Neural cell (in vitro differentiated cells): ENCODE measurements around the gene TRMT61B. TPM values are rescaled to one million over a fixed set of nuclear protein-coding genes. Genes with fewer than 3 reads are reported as not detected.

ENCODE experiments used
- H2AFZ ChIP-seq: fragments of 200-600, 300-800 bp; sonication (generic), shearing (Covaris generic); 2 replicates; pipeline ENCODE4 v1.6.0; 2014; ENCODE audit warnings: low read depth, mild to moderate bottlenecking, antibody characterized with exemption, low read length, moderate library complexity
- H3F3A ChIP-seq: fragments of 200-600 bp; shearing (Covaris generic); 2 replicates; pipeline ENCODE4 v1.6.1; 2016; ENCODE audit warnings: mild to moderate bottlenecking, moderate library complexity, mixed read lengths, antibody characterized with exemption, low read length; ENCODE audit not compliant: insufficient read depth, poor library complexity, severe bottlenecking
- H3K27ac ChIP-seq: fragments of 200-600, 300-800 bp; sonication (generic), shearing (Covaris generic); 2 replicates; pipeline ENCODE4 v1.5.1; 2014; ENCODE audit warnings: mild to moderate bottlenecking, low read length, moderate library complexity
- H3K27me3 ChIP-seq: fragments of 300-800, 200-600 bp; sonication (generic), shearing (Covaris generic); 2 replicates; pipeline ENCODE4 v1.6.0; 2014; ENCODE audit warnings: mild to moderate bottlenecking, low read depth, low read length, moderate library complexity; ENCODE audit not compliant: insufficient read depth
- H3K36me3 ChIP-seq: fragments of 300-800, 200-600 bp; sonication (generic), shearing (Covaris generic); 2 replicates; pipeline ENCODE4 v1.5.1; 2014; ENCODE audit warnings: mild to moderate bottlenecking, antibody characterized with exemption, low read length, moderate library complexity; ENCODE audit not compliant: insufficient read depth
- H3K4me2 ChIP-seq: fragments of 300-800, 200-600 bp; sonication (generic), shearing (Covaris generic); 2 replicates; pipeline ENCODE4 v1.6.0; 2014; ENCODE audit warnings: mild to moderate bottlenecking, low read length
- H3K4me3 ChIP-seq: fragments of 300-800, 200-600 bp; sonication (generic), shearing (Covaris generic); 2 replicates; pipeline ENCODE4 v1.5.1; 2014; ENCODE audit warnings: mild to moderate bottlenecking, low read length, moderate library complexity
- H3K79me2 ChIP-seq: fragments of 200-600 bp; shearing (Covaris generic); replicated peaks from 2 replicates; pipeline ENCODE4 v1.6.0; 2014; ENCODE audit warnings: mild to moderate bottlenecking, low read length, moderate library complexity; ENCODE audit not compliant: insufficient read depth
- H3K9ac ChIP-seq: fragments of 300-800, 200-600 bp; sonication (generic), shearing (Covaris generic); 2 replicates; pipeline ENCODE4 v1.6.1; 2016; ENCODE audit warnings: mild to moderate bottlenecking, low read length, mixed read lengths
- H3K9me2 ChIP-seq: fragments of 200-600 bp; shearing (Covaris generic); 2 replicates; pipeline ENCODE4 v1.6.1; 2016; ENCODE audit warnings: mild to moderate bottlenecking, low read length, mixed read lengths; ENCODE audit not compliant: insufficient read depth
- H3K9me3 ChIP-seq: fragments of 200-600, 300-800 bp; sonication (generic), shearing (Covaris generic); 2 replicates; pipeline ENCODE4 v1.6.1; 2016; ENCODE audit warnings: mild to moderate bottlenecking, mixed run types, low read length, moderate library complexity, mixed read lengths
- H4K20me1 ChIP-seq: fragments of 200-600 bp; shearing (Covaris generic); 2 replicates; pipeline ENCODE4 v1.6.1; 2016; ENCODE audit warnings: mild to moderate bottlenecking, mixed run types; ENCODE audit not compliant: insufficient read depth
- CTCF ChIP-seq: fragments of 450-650 bp; IDR thresholded peaks from 2 replicates; pipeline ENCODE4 v1.5.1; 2014; ENCODE audit warnings: antibody characterized with exemption, mild to moderate bottlenecking, moderate library complexity; ENCODE audit not compliant: poor library complexity, severe bottlenecking
- EP300 ChIP-seq: fragments of 450-650 bp; conservative IDR thresholded peaks from 2 replicates; pipeline ENCODE4 v1.6.1; 2014; ENCODE audit warnings: antibody characterized with exemption, mild to moderate bottlenecking, moderate library complexity; ENCODE audit not compliant: poor library complexity, severe bottlenecking
- EZH2 ChIP-seq: fragments of 200-600, 300-800 bp; shearing (Covaris generic), sonication (generic); IDR thresholded peaks from 2 replicates; pipeline ENCODE4 v1.6.1; 2014; ENCODE audit warnings: antibody characterized with exemption, low read length, borderline replicate concordance, mild to moderate bottlenecking; ENCODE audit not compliant: insufficient read depth, poor library complexity, severe bottlenecking
- MXI1 ChIP-seq: fragments of 450-650 bp; conservative IDR thresholded peaks from 2 replicates; pipeline ENCODE4 v1.6.1; 2014; ENCODE audit warnings: antibody characterized with exemption, mild to moderate bottlenecking; ENCODE audit not compliant: poor library complexity, severe bottlenecking
- POLR2AphosphoS5 ChIP-seq: IDR thresholded peaks from 2 replicates; pipeline ENCODE4 v1.6.1; 2012
- RAD21 ChIP-seq: fragments of 450-650 bp; conservative IDR thresholded peaks from 2 replicates; pipeline ENCODE4 v1.6.1; 2014; ENCODE audit warnings: antibody characterized with exemption, mild to moderate bottlenecking, moderate library complexity
- REST ChIP-seq: IDR thresholded peaks from 2 replicates; pipeline ENCODE4 v1.6.1; 2012; ENCODE audit warnings: borderline replicate concordance
- SMC3 ChIP-seq: fragments of 450-650 bp; conservative IDR thresholded peaks from 2 replicates; pipeline ENCODE4 v1.6.1; 2014; ENCODE audit warnings: antibody characterized with exemption, mild to moderate bottlenecking, moderate library complexity; ENCODE audit not compliant: poor library complexity
- TAF1 ChIP-seq: IDR thresholded peaks from 2 replicates; pipeline ENCODE4 v1.6.1; 2012; ENCODE audit warnings: low read depth
- polyA plus RNA-seq: library from polyadenylated mRNA; depleted of rRNA; stranded (reverse); fragments of >200 nt; gene quantifications from 2 replicates; pipeline ENCODE4 v1.2.3, GENCODE V29; 2014

The TRMT61B gene
- polyA plus RNA-seq, 1 donor from 2014 or later = 35.1 TPM

DNA sequence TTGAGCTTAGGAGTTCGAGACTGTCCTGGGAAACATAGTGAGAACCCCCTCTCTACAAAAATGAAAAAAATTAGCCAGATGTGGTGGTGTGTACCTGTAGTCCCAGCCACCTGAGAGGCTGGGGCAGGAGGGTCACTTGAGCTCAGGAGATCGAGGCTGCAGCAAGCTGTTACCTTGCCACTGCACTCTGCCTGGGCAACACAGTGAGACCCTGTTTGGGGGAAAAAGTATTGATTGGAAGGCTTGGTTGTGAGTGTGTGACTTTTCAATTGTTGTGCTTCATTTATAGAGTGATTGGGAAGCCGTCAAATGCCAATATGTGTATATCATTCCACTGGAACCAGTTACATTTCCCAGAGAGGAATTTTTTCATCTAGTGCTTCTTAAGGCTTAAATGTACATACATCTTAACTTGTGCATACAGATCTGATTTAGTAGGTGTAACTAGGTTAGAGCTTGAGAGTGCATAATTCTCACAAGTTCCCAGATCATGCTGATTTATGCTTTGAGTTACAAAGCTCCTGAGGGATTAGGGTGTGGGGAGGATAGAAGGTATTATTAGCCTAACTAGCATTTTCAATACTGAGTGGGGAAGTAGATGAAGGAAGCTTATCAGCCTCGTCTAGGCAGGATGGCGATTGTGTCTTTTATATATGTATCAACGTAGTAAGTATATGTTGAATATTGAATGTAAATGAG, 39.7 kb upstream of the TRMT61B start:
- no peak overlapping the region for H3K4me3 ChIP-seq
- H3F3A ChIP-seq = no peaks in the 10 kb centered on the region
- no peaks in the 10 kb centered on the region for H3K27me3 ChIP-seq
- no peak overlapping the region for H2AFZ ChIP-seq
- H3K36me3 ChIP-seq = no peaks in the 10 kb centered on the region
- TF ChIP-seq RAD21 (no peak), TAF1 (no peak), REST (no peak), EZH2 (no peak), EP300 (no peak), CTCF (no peak), MXI1 (no peak), POLR2AphosphoS5 (no peak), SMC3 (no peak)
- H3K9me3 ChIP-seq = no peaks in the 10 kb centered on the region
- no peaks in the 10 kb centered on the region for H3K9me2 ChIP-seq
- no peak overlapping the region for H3K27ac ChIP-seq
- H3K79me2 ChIP-seq = no peaks in the 10 kb centered on the region
- H3K9ac ChIP-seq = no peak overlapping the region
- no peaks in the 10 kb centered on the region for H4K20me1 ChIP-seq
- H3K4me2 ChIP-seq = no peak overlapping the region

DNA sequence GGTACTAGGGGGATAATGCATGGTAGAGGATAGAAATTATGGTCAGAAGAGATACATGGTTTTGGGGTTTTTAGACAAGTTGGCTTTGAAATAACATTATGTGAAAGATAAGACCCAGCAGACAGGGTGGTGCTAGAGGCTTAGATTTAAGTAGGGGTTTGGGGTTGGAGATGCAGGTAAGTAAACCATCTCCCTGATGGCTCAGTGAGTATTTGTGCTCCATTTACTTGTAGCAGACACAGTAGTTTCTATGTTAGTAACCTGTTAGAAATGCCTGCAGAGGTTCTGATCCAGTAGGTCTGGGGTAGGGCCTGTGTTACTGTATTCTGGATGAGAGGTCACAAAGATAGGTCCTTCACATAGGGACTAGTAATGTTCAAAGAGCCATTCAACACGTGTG, 38.1 kb upstream of the TRMT61B start:
- Histone ChIP-seq H3F3A (no peaks in the 10 kb centered on the region), H2AFZ (no peak overlapping the region), H3K4me3 (no peak overlapping the region), H3K36me3 (no peaks in the 10 kb centered on the region), H3K27ac (no peak overlapping the region), H3K79me2 (no peaks in the 10 kb centered on the region), H4K20me1 (no peaks in the 10 kb centered on the region), H3K9ac (no peak overlapping the region), H3K9me2 (no peaks in the 10 kb centered on the region), H3K9me3 (no peaks in the 10 kb centered on the region), H3K4me2 (no peak overlapping the region), H3K27me3 (no peaks in the 10 kb centered on the region)
- TF ChIP-seq REST = no peak
- no peak for TF ChIP-seq SMC3
- no peak for TF ChIP-seq MXI1
- no peak for TF ChIP-seq RAD21
- no peak for TF ChIP-seq POLR2AphosphoS5
- no peak for TF ChIP-seq CTCF
- TF ChIP-seq TAF1 = no peak
- no peak for TF ChIP-seq EP300
- TF ChIP-seq EZH2 = no peak
